DOHH2 (cell line): Measurements from ENCODE around the gene DNAL4.

ENCODE experiments used
- CTCF ChIP-seq: fragments of 200-600 bp; sonication (generic); IDR thresholded peaks from one replicate; pipeline ENCODE4 v1.5.1; 2014; ENCODE audit warnings: antibody characterized with exemption, mild to moderate bottlenecking, low read depth, low read length; ENCODE audit not compliant: poor library complexity, severe bottlenecking
- EZH2phosphoT487 ChIP-seq: fragments of 200-600 bp; sonication (generic); IDR thresholded peaks from 2 replicates; pipeline ENCODE4 v1.6.1; 2017; ENCODE audit warnings: borderline replicate concordance, mild to moderate bottlenecking, antibody characterized with exemption, low read length, moderate library complexity, mixed read lengths

GRCh38 chr22:38776086-38776485 is 17.9 kb downstream of the DNAL4 start:
- no peak for TF ChIP-seq CTCF
- TF ChIP-seq EZH2phosphoT487 = no peak
